HL-60 (cell line): ENCODE results near the gene EYA2.

Experiments
- POLR2AphosphoS5 ChIP-seq: IDR thresholded peaks from 2 replicates; pipeline ENCODE4 v1.6.1; 2012; ENCODE audit warnings: low read depth
- REST ChIP-seq: IDR thresholded peaks from 2 replicates; pipeline ENCODE4 v1.6.1; 2012; ENCODE audit warnings: low read depth; ENCODE audit not compliant: insufficient replicate concordance
- TF ChIP-seq, protein P1 (sequence below): IDR thresholded peaks from one replicate; pipeline ENCODE4 v1.5.1; 2011; ENCODE audit warnings: low read length, control low read depth, inconsistent platforms; ENCODE audit not compliant: insufficient read depth

GRCh38 chr20:47187450-47188195, 293.0 kb downstream of the EYA2 start:
- TF ChIP-seq REST, result no peak
- TF ChIP-seq, protein P1, sequence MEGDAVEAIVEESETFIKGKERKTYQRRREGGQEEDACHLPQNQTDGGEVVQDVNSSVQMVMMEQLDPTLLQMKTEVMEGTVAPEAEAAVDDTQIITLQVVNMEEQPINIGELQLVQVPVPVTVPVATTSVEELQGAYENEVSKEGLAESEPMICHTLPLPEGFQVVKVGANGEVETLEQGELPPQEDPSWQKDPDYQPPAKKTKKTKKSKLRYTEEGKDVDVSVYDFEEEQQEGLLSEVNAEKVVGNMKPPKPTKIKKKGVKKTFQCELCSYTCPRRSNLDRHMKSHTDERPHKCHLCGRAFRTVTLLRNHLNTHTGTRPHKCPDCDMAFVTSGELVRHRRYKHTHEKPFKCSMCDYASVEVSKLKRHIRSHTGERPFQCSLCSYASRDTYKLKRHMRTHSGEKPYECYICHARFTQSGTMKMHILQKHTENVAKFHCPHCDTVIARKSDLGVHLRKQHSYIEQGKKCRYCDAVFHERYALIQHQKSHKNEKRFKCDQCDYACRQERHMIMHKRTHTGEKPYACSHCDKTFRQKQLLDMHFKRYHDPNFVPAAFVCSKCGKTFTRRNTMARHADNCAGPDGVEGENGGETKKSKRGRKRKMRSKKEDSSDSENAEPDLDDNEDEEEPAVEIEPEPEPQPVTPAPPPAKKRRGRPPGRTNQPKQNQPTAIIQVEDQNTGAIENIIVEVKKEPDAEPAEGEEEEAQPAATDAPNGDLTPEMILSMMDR, result no peak
- no peak for TF ChIP-seq POLR2AphosphoS5
